Stomach (tissue), 4 donors: ENCODE measurements around the gene NFYA.

Experiments used
- CTCF ChIP-seq, 7 experiments: fragments of 450-650 bp in 4 of 7; fragments of 200-600 bp in 3 of 7; sonication (generic) in 3 of 7; IDR thresholded peaks; one replicate each; pipeline ENCODE4 v1.5.1; 2016 to 2019; ENCODE audit warnings: antibody characterized with exemption in 7 of 7, control low read depth in 2 of 7, mild to moderate bottlenecking in 1 of 7
- EP300 ChIP-seq: sonication (generic); formaldehyde crosslinking; IDR thresholded peaks from one replicate; pipeline ENCODE4 v1.6.1; 2017; ENCODE audit warnings: antibody characterized with exemption
- POLR2A ChIP-seq, 4 donors: fragments of 450-650 bp; IDR thresholded peaks; one replicate each; pipeline ENCODE4 v1.6.1; 2016; ENCODE audit warnings: antibody characterized with exemption in 4 of 4, control low read depth in 2 of 4, mild to moderate bottlenecking in 1 of 4, moderate library complexity in 1 of 4

DNA sequence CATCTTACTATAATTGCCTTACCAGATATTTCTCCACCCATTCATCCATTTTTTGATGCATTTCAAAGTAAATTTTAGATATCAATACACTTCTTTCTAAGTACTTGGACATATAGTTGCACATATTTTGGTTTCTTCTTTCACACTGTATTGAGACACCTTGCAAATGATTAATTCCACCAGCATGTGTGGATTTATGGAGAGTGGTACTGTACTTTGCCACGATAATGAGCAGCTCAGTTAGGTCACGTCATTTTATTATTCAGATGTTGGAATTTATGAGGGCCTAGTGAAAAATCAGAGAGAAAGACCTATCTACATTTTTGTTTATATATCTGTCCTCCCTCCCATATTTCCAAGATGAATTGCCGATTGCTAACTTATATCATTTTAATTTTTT is 5.3 kb downstream of the NFYA start:
- TF ChIP-seq CTCF (IDR thresholded peaks at IDR 0.05) (no peak), EP300 (no peak), POLR2A (IDR thresholded peaks at IDR 0.05) (no peak)
